TTC549 (cell line): Measurements from ENCODE around the gene CDK14.

ENCODE experiments used
- FAIRE-seq: peaks from 2 replicates; lab custom pipeline; 2012; peaks lifted over from hg19 to GRCh38; lab: Jason Lieb, UNC

CDK14 gene

GRCh38 chr7:90595801-90596670, at the start of gene CDK14:
Gene CDK14 (plus strand): TSS chr7:90596321. CDS start chr7:90596628, 307 bp downstream.
- FAIRE-seq, result no peak

GRCh38 chr7:90551036-90551435, 45.1 kb upstream of the CDK14 start:
- FAIRE-seq, result no peak

GRCh38 chr7:90552521-90552920, 43.6 kb upstream of the CDK14 start:
- FAIRE-seq, result peak; percentile 9

GRCh38 chr7:90560730-90561129, 35.4 kb upstream of the CDK14 start:
- no peak for FAIRE-seq

- FAIRE-seq, result no peak
Observed at GRCh38 chr7:90563286-90563685, 32.8 kb upstream of the CDK14 start.

- no peak for FAIRE-seq
Observed at GRCh38 chr7:90564455-90564854, 31.7 kb upstream of the CDK14 start.

- FAIRE-seq, result no peak
Observed at GRCh38 chr7:90568213-90568612, 27.9 kb upstream of the CDK14 start.

GRCh38 chr7:90569368-90569767, 26.8 kb upstream of the CDK14 start:
- FAIRE-seq, result no peak

- FAIRE-seq, result no peak
Observed at GRCh38 chr7:90570373-90570959, 25.7 kb upstream of the CDK14 start.

GRCh38 chr7:90574146-90574819, 21.8 kb upstream of the CDK14 start:
- FAIRE-seq, result no peak

- no peak for FAIRE-seq
Observed at GRCh38 chr7:90574820-90575187, 21.3 kb upstream of the CDK14 start.

GRCh38 chr7:90579181-90579688, 16.9 kb upstream of the CDK14 start:
- no peak for FAIRE-seq

- no peak for FAIRE-seq
Observed at GRCh38 chr7:90580051-90580450, 16.1 kb upstream of the CDK14 start.

GRCh38 chr7:90582164-90582563, 14.0 kb upstream of the CDK14 start:
- no peak for FAIRE-seq

GRCh38 chr7:90584378-90584777, 11.7 kb upstream of the CDK14 start:
- FAIRE-seq, result no peak

- FAIRE-seq, result no peak
Observed at GRCh38 chr7:90586091-90586490, 10.0 kb upstream of the CDK14 start.

GRCh38 chr7:90587766-90588165, 8.4 kb upstream of the CDK14 start:
- FAIRE-seq, result no peak

- FAIRE-seq, result no peak
Observed at GRCh38 chr7:90592033-90592432, 4.1 kb upstream of the CDK14 start.

GRCh38 chr7:90593205-90593604, 2.9 kb upstream of the CDK14 start:
- FAIRE-seq, result no peak

GRCh38 chr7:90594751-90595317, 1.3 kb upstream of the CDK14 start:
- FAIRE-seq, result no peak

GRCh38 chr7:90595342-90595800, 750 bp upstream of the CDK14 start:
- no peak for FAIRE-seq

GRCh38 chr7:90596671-90597562, 796 bp downstream of the CDK14 start:
- no peak for FAIRE-seq
